K562 (cell line): ENCODE measurements around the gene RCC1. TPM values are rescaled to one million over a fixed set of nuclear protein-coding genes. Genes with fewer than 3 reads are reported as not detected.

Source experiments
- ARHGAP35 ChIP-seq: fragments of 450-650 bp; IDR thresholded peaks from 2 replicates; pipeline ENCODE4 v1.6.1; 2018; ENCODE audit not compliant: partially characterized antibody
- BRF1 ChIP-seq: IDR thresholded peaks from 3 replicates; pipeline ENCODE4 v1.6.1; 2011; ENCODE audit warnings: borderline replicate concordance, mild to moderate bottlenecking; ENCODE audit not compliant: insufficient read length; ENCODE audit errors: extremely low read depth
- CBX3 ChIP-seq, 2 experiments: IDR thresholded peaks; 1 replicate in 1 of 2; 2 replicates in 1 of 2; pipeline ENCODE4 v1.6.1; 2012; ENCODE audit warnings: inconsistent platforms in 2 of 2, low read length in 2 of 2, borderline replicate concordance in 1 of 2, control low read depth in 1 of 2
- ESRRB ChIP-seq: fragments of 250-450 bp; sonication (Bioruptor Pico); IDR thresholded peaks from 2 replicates; pipeline ENCODE4 v1.5.0; 2020; ENCODE audit warnings: mild to moderate bottlenecking, moderate library complexity, borderline replicate concordance
- FOXJ2 ChIP-seq: fragments of 200-800 bp; sonication (Bioruptor generic); IDR thresholded peaks from 2 replicates; pipeline ENCODE4 v1.6.1; 2016; ENCODE audit warnings: missing genetic modification characterization, missing compliant biosample characterization
- ID3 ChIP-seq, 2 experiments: fragments of 250-450 bp in 1 of 2; fragments of 450-650 bp in 1 of 2; sonication (Bioruptor Pico) in 1 of 2; IDR thresholded peaks; 2 replicates each; pipeline versions ENCODE4 v1.6.1 to v1.8.0; 2016 to 2021; ENCODE audit warnings: mild to moderate bottlenecking in 2 of 2, moderate library complexity in 2 of 2, missing compliant biosample characterization in 1 of 2, missing genetic modification characterization in 1 of 2
- MCM2 ChIP-seq: fragments of 450-650 bp; IDR thresholded peaks from 2 replicates; pipeline ENCODE4 v1.6.1; 2017; ENCODE audit warnings: low read depth, mild to moderate bottlenecking
- NR4A1 ChIP-seq, 2 experiments: fragments of 250-450 bp in 1 of 2; fragments of 450-650 bp in 1 of 2; sonication (Bioruptor Pico) in 1 of 2; IDR thresholded peaks; 2 replicates each; pipeline versions ENCODE4 v1.4.0 to v1.6.1; 2016 to 2020; ENCODE audit warnings: mild to moderate bottlenecking in 2 of 2, missing compliant biosample characterization in 1 of 2, missing genetic modification characterization in 1 of 2, moderate library complexity in 1 of 2
- PTRF ChIP-seq: fragments of 450-650 bp; IDR thresholded peaks from 2 replicates; pipeline ENCODE4 v1.6.1; 2016; ENCODE audit warnings: mild to moderate bottlenecking, missing genetic modification characterization, missing compliant biosample characterization
- SMAD3 ChIP-seq: fragments of 450-650 bp; formaldehyde crosslinking; conservative IDR thresholded peaks from 2 replicates; pipeline ENCODE4 v1.4.0; 2020; ENCODE audit warnings: mild to moderate bottlenecking
- SMARCA5 ChIP-seq: fragments of 450-650 bp; IDR thresholded peaks from 2 replicates; pipeline ENCODE4 v1.6.1; 2016
- TBP ChIP-seq: optimal IDR thresholded peaks from 2 replicates; pipeline ENCODE3; 2011; ENCODE audit warnings: low read depth, low read length, improper control_type of control experiment
- THRAP3 ChIP-seq: fragments of 450-650 bp; IDR thresholded peaks from 2 replicates; pipeline ENCODE4 v1.6.1; 2016; ENCODE audit warnings: mild to moderate bottlenecking, inconsistent platforms, borderline replicate concordance
- TRIM28 ChIP-seq: fragments of 450-650 bp; IDR thresholded peaks from 2 replicates; pipeline ENCODE4 v1.6.1; 2017
- YBX1 ChIP-seq: fragments of 450-650 bp; IDR thresholded peaks from 2 replicates; pipeline ENCODE4 v1.7.1; 2016; ENCODE audit warnings: mild to moderate bottlenecking
- ZBTB17 ChIP-seq: fragments of 450-650 bp; formaldehyde crosslinking; IDR thresholded peaks from 2 replicates; pipeline ENCODE4 v1.4.0; 2020; ENCODE audit warnings: mild to moderate bottlenecking
- ZEB2 ChIP-seq: fragments of 450-650 bp; IDR thresholded peaks from 2 replicates; pipeline ENCODE4 v1.6.1; 2016
- ZMIZ1 ChIP-seq, 2 experiments: fragments of 150-350 bp in 1 of 2; IDR thresholded peaks; 2 replicates each; pipeline ENCODE4 v1.6.1; 2012 to 2016; ENCODE audit warnings: low read depth in 2 of 2, low read length in 2 of 2, mild to moderate bottlenecking in 1 of 2, moderate library complexity in 1 of 2
- ZNF23 ChIP-seq: fragments of 250-450 bp; sonication (Bioruptor Pico); IDR thresholded peaks from 2 replicates; pipeline ENCODE4 v1.4.0; 2020; ENCODE audit warnings: mild to moderate bottlenecking
- ZNF280A ChIP-seq: fragments of 450-650 bp; IDR thresholded peaks from 2 replicates; pipeline ENCODE4 v1.6.1; 2018; ENCODE audit warnings: mild to moderate bottlenecking, low read depth; ENCODE audit not compliant: partially characterized antibody
- ZNF589 ChIP-seq: fragments of 200-800 bp; sonication (Bioruptor generic); IDR thresholded peaks from 2 replicates; pipeline ENCODE4 v1.6.1; 2016; ENCODE audit warnings: low read depth, missing genetic modification characterization, missing compliant biosample characterization
- polyA plus RNA-seq, 8 experiments: library from polyadenylated mRNA; depleted of rRNA in 4 of 8; stranded (reverse) in 5 of 8; unstranded in 3 of 8; fragments of >200 nt; fragmentation: Nextera tagmentation in 2 of 8; fragmentation: Illumina TruSeq in 1 of 8; extraction: Ambion mirVana in 2 of 8; extraction: Trizol in 1 of 8; gene quantifications; 2 replicates each; pipeline versions ENCODE4 v1.2.1 to v1.2.3, GENCODE V29; 2011 to 2014; ENCODE audit warnings: inconsistent platforms in 1 of 8, missing spikeins in 1 of 8
- total RNA-seq, 7 experiments: library from RNA; depleted of rRNA in 6 of 7; stranded (reverse); fragments of >200 nt in 6 of 7; fragmentation: Illumina TruSeq in 2 of 7; extraction: Trizol in 2 of 7; gene quantifications; 2 replicates each; pipeline versions ENCODE4 v1.2.1 to v1.2.3, GENCODE V29; 2011 to 2021; ENCODE audit warnings: low replicate concordance in 1 of 7
- TF ChIP-seq, protein P1 (sequence below): sonication (generic); formaldehyde crosslinking; IDR thresholded peaks from 2 replicates; pipeline ENCODE4 v1.8.1; 2022; ENCODE audit warnings: missing genetic modification reagents

The RCC1 gene
- total and polyA plus RNA-seq, 9 of the 15 experiments (the other 6 are each of a cell fraction or from before 2014, with no cell fraction given): 16.4 to 202 (median 107) TPM

GRCh38 chr1:28510273-28510969 lies 4.6 kb downstream of the RCC1 start (continued):
- TF ChIP-seq, protein P1, sequence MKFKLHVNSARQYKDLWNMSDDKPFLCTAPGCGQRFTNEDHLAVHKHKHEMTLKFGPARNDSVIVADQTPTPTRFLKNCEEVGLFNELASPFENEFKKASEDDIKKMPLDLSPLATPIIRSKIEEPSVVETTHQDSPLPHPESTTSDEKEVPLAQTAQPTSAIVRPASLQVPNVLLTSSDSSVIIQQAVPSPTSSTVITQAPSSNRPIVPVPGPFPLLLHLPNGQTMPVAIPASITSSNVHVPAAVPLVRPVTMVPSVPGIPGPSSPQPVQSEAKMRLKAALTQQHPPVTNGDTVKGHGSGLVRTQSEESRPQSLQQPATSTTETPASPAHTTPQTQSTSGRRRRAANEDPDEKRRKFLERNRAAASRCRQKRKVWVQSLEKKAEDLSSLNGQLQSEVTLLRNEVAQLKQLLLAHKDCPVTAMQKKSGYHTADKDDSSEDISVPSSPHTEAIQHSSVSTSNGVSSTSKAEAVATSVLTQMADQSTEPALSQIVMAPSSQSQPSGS (CRISPR knock-in tag): no peak
- TF ChIP-seq BRF1: no peak
- no peak; the same call in 1 of the 2 replicates for TF ChIP-seq THRAP3
- TF ChIP-seq ZNF280A: no peak
- peak in 1 of 2 experiments; percentile 11; a peak in 1 of 3 replicates for TF ChIP-seq CBX3 (IDR thresholded peaks at IDR 0.05; ENCODE audit: borderline replicate concordance in 1 of 2, low read length in 2 of 2)
- peak; percentile 87 for TF ChIP-seq ESRRB (CRISPR knock-in tag)
- TF ChIP-seq SMARCA5: no peak
- peak; percentile 84 for TF ChIP-seq ZNF23 (CRISPR knock-in tag)
- TF ChIP-seq ARHGAP35: no peak
- TF ChIP-seq ZNF589 (CRISPR knock-in tag): no peak
- peak; percentile 91 for TF ChIP-seq SMAD3 (CRISPR knock-in tag)
- peak; percentile 93 for TF ChIP-seq ZBTB17
- TF ChIP-seq ZMIZ1 (IDR thresholded peaks at IDR 0.05; ENCODE audit: low read depth in 2 of 2, low read length in 2 of 2): no peak; a peak in 1 of 4 replicates
- TF ChIP-seq ZEB2: 0 out of 2 replicates have a peak, but pooled peaks have one; percentile 12
- TF ChIP-seq PTRF (tag): peak; percentile 19; the same call in 1 of the 2 replicates
- no peak for TF ChIP-seq TBP
- TF ChIP-seq FOXJ2: no peak
- TF ChIP-seq YBX1: no peak
- no peak for TF ChIP-seq TRIM28
- no peak for TF ChIP-seq MCM2
- no peak for TF ChIP-seq ID3 (CRISPR knock-in tag; IDR thresholded peaks at IDR 0.05)
- no peak for TF ChIP-seq ID3 (tag; IDR thresholded peaks at IDR 0.05)
- TF ChIP-seq NR4A1 (CRISPR knock-in tag; IDR thresholded peaks at IDR 0.05): no peak; the same call in none of the 2 replicates
- TF ChIP-seq NR4A1 (tag; IDR thresholded peaks at IDR 0.05): no peak
